ENCODE measurements around the gene PSMA7. TPM values are rescaled to one million over a fixed set of nuclear protein-coding genes. Genes with fewer than 3 reads are reported as not detected.

Gene PSMA7
- total and polyA plus RNA-seq, 2 of the 8 experiments (the other 6 are each of a cell fraction or from before 2014, with no cell fraction given) = 361 to 648 TPM

DNA sequence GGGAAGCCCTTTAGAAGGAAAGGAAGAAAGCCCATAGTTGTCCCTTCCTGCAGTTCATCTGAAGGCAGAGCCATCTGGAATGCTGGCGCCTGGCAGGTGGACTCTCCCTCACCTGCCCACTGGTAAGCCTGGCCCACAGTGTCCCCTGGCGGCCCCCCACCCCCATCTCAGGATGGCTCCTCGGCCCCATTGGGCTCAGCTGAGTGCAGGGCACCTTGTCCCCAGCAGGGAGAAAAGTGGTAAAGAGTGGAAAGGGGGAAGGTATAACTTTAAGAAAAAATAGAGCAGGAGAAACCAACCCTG, 13.0 kb upstream of the PSMA7 start:
- peaks cover 35% of the 10 kb centered on the region for H3K79me1 ChIP-seq (ENCODE audit: low read depth, low read length)
- no peak overlapping the region for H3K23ac ChIP-seq (ENCODE audit: insufficient read length)
- H4K91ac ChIP-seq (replicated peaks; ENCODE audit: insufficient read length, low read length) = no peak overlapping the region
- no peak overlapping the region for H4K8ac ChIP-seq (ENCODE audit: extremely low read depth, insufficient read depth, low read length)
- H3K23me2 ChIP-seq (ENCODE audit: low read depth, low read length) = no peaks in the 10 kb centered on the region
- TF ChIP-seq, protein P1, sequence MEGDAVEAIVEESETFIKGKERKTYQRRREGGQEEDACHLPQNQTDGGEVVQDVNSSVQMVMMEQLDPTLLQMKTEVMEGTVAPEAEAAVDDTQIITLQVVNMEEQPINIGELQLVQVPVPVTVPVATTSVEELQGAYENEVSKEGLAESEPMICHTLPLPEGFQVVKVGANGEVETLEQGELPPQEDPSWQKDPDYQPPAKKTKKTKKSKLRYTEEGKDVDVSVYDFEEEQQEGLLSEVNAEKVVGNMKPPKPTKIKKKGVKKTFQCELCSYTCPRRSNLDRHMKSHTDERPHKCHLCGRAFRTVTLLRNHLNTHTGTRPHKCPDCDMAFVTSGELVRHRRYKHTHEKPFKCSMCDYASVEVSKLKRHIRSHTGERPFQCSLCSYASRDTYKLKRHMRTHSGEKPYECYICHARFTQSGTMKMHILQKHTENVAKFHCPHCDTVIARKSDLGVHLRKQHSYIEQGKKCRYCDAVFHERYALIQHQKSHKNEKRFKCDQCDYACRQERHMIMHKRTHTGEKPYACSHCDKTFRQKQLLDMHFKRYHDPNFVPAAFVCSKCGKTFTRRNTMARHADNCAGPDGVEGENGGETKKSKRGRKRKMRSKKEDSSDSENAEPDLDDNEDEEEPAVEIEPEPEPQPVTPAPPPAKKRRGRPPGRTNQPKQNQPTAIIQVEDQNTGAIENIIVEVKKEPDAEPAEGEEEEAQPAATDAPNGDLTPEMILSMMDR (IDR thresholded peaks at IDR 0.05; ENCODE audit: control extremely low read depth in 1 of 3, insufficient read depth in 1 of 3, low read depth in 1 of 3, low read length in 3 of 3) = peak in 2 of 3 experiments; percentile 3 to 18; a peak in 1 of 4 replicates
- no peak for TF ChIP-seq TBP (IDR thresholded peaks at IDR 0.05; ENCODE audit: low read depth, low read length)
- no peak for DNase-seq (ENCODE audit: low read depth in 1 of 2, low spot score in 2 of 2)
- H3K56ac ChIP-seq (replicated peaks; ENCODE audit: insufficient read length, low read depth, low read length) = no peak overlapping the region
- no peak overlapping the region for H2BK120ac ChIP-seq (replicated peaks; ENCODE audit: low read depth, low read length)
- no peak overlapping the region for H3K4me2 ChIP-seq (ENCODE audit: insufficient read depth in 1 of 2, low read depth in 2 of 2, low read length in 2 of 2)
- no peaks in the 10 kb centered on the region for H3K27me3 ChIP-seq (replicated peaks in 1 of 4; ENCODE audit: control insufficient read depth in 3 of 4, extremely low read depth in 1 of 4, insufficient read depth in 3 of 4, low read length in 3 of 4)
- H3K18ac ChIP-seq (ENCODE audit: extremely low read depth, low read length) = no peak overlapping the region
- peaks cover 4 to 15% (median 7%) of the 10 kb centered on the region in 4 experiments; a peak in 6 of 8 replicates for H3K36me3 ChIP-seq (ENCODE audit: control insufficient read depth in 2 of 4, insufficient read depth in 4 of 4, low read length in 3 of 4)
- H2BK20ac ChIP-seq (ENCODE audit: low read length) = no peak overlapping the region
- H3K4ac ChIP-seq (replicated peaks; ENCODE audit: insufficient read length, low read depth, low read length) = no peak overlapping the region
- CTCF ChIA-PET (ENCODE audit: partially characterized antibody) = interaction anchor here (0.7 to 2.6 kb wide), 19 partner anchors 8 to 171 kb away, joined by 3 to 16 read pairs (median 4); no protein-coding TSS in a partner anchor
- no peak overlapping the region for H2AK5ac ChIP-seq (ENCODE audit: low read depth, low read length)
- peaks cover 15 to 87% of the 10 kb centered on the region in 2 experiments; a peak in 3 of 4 replicates for H3K79me2 ChIP-seq (ENCODE audit: control insufficient read depth in 1 of 2, insufficient read depth in 2 of 2, low read length in 2 of 2)
- H3K4me1 ChIP-seq (replicated peaks in 1 of 4; ENCODE audit: control insufficient read depth in 3 of 4, insufficient read depth in 4 of 4, low read length in 3 of 4) = peaks cover 0 to 17% (median 8%) of the 10 kb centered on the region in 4 experiments; a peak in 6 of 7 replicates
- no peak overlapping the region for H3K27ac ChIP-seq (ENCODE audit: low read depth, low read length)
- peak overlapping the region; percentile 4; the same call in 1 of the 2 replicates for H2BK5ac ChIP-seq (ENCODE audit: low read depth, low read length)
- no peak overlapping the region for H3K9ac ChIP-seq (replicated peaks in 1 of 4; ENCODE audit: extremely low read depth in 1 of 4, low read depth in 3 of 4, low read length in 3 of 4)
- H2AFZ ChIP-seq (ENCODE audit: low read length) = no peak overlapping the region
- POLR2A ChIA-PET (ENCODE audit: partially characterized antibody) = interaction anchor here (0.7 to 1.5 kb wide), 9 partner anchors 8 to 229 kb away, joined by 3 to 10 read pairs (median 4); partner anchors contain the start of genes PSMA7, SS18L1 and TAF4
- H3K14ac ChIP-seq (ENCODE audit: insufficient read length) = no peak overlapping the region
- FAIRE-seq = no peak
- peaks cover 26 to 64% of the 10 kb centered on the region in 2 experiments for H4K20me1 ChIP-seq (replicated peaks in 1 of 2; ENCODE audit: control insufficient read depth in 1 of 2, insufficient read depth in 2 of 2, low read length in 2 of 2)
- H2BK12ac ChIP-seq (ENCODE audit: low read depth, low read length) = no peak overlapping the region
- no peak overlapping the region for H2BK15ac ChIP-seq (ENCODE audit: low read length)
- H4K5ac ChIP-seq (ENCODE audit: insufficient read length, low read depth, low read length) = no peak overlapping the region
- 68% methylated on average over 3 of the region's 3 CpGs; no CpG with 5 or more reads in 1 of the 2 experiments for WGBS, 2 experiments (ENCODE audit: extremely low coverage in 1 of 2, insufficient coverage in 1 of 2, insufficient read length in 1 of 2, insufficient replicate concordance in 2 of 2, low coverage in 1 of 2, low lambda C conversion rate in 2 of 2, missing lambda C conversion rate in 1 of 2)
- H3K9me3 ChIP-seq (ENCODE audit: insufficient read depth in 2 of 2, low read depth in 1 of 2, low read length in 1 of 2) = no peaks in the 10 kb centered on the region; a peak in 1 of 4 replicates
- H3K4me3 ChIP-seq (ENCODE audit: extremely low read depth in 1 of 4, insufficient read depth in 2 of 4, low read depth in 3 of 4, low read length in 4 of 4) = no peak overlapping the region
